CD4-positive, alpha-beta T cell treated with Interleukin-4 for 4 hours (primary cell): ENCODE data around the gene UBE2G1.
A peak's percentile ranks its signal among the peaks of the same experiment; 100 is the strongest.
"Not testable (repeated sequence)": the region's sequence is repeated elsewhere in the genome, so short reads cannot be mapped to it uniquely, and the experiment has no call there.

Experiments
- DNase-seq: peaks from one replicate; pipeline ENCODE4 v3.0.0-alpha.2; 2020

UBE2G1 gene

DNA sequence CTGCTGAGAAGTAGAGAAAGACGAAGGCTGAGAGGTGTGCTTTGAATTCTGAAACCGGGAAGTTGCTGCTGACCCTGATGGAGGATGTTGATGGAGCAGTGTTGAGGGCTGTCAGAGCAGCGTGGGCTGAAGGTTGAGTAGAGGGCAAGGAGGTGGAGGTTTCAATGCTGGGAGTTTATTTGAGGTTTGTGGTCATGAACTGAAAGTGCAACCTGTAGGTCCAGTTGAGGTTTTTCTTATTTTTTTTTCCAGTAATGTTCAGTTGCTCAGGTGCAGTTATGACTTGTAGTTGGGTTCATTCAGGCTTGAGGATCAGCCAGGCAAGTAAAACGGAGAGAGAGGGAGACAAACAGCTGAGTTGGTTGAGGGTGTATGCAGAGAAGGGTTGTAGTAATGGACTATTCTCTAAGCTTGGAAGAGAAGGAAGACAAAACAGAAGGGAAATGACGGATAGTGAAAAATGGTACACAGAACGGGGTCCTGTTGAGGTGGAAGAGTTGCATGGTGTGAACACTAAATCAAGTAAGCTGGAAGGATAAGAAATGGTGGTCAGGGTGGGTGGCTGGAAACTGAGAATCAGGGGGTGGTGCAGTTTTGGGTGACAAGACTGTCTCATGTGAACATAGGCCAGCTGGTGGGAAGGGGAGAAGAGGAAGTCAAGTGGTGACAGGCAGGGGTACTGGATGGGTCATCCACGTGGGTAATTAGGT is 8.7 kb upstream of the UBE2G1 start:
- DNase-seq: peak; percentile 35

DNA sequence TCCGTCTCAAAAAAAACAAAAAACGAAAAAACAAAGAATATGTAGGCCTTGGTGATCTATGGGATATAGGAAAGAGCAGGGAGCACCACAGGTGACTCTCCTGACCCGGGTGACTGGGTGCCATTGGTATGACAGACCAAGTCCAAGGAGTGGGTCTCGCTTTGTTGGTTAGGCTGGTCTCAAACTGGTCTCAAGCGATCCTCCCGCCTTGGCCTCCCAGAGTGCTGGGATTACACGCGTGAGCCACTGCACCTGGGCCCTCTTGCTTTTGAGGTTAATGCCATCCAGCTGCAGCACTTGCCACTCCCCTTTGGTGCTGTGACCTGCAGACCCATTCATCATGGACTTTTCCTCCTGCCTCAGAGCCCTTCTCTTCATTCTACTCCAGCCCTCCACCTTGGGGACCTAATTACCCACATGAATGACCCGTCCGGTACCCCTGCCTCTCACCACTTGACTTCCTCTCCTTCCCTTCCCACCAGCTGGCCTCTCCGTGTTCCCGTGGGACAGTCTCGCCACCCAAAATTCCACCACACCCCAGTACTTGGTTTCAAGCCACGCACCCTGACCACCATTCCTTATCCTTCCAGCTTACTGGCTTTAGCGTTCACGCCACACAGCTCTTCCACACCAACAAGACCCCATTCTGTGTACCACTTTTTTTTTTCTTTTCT is 3.2 kb upstream of the UBE2G1 start:
- no peak for DNase-seq

DNA sequence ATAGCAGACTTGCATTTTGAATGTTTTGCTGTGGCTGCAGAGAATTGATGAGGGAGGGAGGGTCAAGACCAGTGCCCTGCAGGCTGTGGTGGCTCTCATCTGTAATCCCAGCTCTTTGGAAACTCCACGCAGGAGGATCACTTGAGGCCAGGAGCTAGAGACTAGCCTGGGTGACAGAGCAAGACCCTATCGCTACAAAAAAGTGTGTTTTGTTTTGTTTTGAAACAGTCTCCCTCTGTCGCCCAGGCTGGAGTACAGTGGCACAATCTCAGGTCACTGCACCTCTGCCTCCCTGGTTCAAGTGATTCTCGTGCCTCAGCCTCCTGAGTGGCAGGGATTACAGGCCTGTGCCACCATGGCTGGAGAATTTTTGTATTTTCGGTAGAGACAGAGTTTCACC is 1.9 kb upstream of the UBE2G1 start:
- no peak for DNase-seq

- DNase-seq: not testable (repeated sequence)
Observed at GRCh38 chr17:4367177-4367576, 702 bp upstream of the UBE2G1 start.

GRCh38 chr17:4365628-4366326 is 698 bp downstream of the UBE2G1 start:
- DNase-seq: no peak

DNA sequence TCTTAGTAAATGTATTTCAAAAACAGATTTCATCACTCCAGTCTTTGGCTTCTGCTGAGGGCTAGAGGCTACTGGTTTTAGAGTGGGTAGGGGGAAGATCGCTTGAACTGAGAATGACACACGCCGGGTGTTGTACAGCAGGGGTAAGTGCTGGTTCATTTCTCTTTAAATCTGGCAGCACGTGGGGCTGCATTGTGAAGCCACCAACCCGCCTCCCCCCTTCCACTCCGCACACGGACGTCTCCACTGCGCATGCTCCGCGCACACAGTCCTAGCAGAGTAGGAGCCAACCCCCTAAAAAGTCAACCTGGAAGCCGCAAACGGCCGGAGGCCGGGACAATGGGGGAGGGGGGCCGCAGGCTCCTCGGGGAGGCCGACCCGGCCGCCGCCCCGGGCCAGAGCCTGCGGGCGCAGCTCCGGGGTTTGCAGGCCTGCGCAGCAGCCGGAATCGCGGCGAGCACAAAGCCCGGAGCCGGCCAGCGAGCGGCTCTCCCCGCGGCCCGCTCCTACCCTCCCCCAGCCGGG is 1.3 kb downstream of the UBE2G1 start:
- peak; percentile 94 for DNase-seq

GRCh38 chr17:4364622-4365041 is 1.8 kb downstream of the UBE2G1 start:
- DNase-seq: no peak

GRCh38 chr17:4362141-4362540 is 4.3 kb downstream of the UBE2G1 start:
- DNase-seq: no peak

DNA sequence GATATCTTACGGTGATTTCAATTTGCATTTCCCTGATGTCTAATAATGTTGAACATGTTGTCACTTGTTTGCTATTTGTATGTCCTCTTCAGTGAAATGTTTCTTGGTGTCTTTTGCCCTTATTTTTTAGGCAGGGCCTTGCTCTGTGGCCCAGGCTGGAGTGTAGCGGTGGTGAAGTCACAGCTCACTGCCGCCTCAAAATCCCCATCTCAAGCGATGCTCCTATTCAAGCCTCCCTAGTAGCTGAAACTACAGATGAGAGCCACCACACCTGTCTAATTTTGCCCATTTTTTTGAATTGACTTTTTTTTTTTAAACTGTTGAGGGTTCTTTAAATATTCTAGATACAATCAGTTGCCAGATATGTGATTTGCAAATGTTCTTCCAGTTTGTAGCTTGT is 8.3 kb downstream of the UBE2G1 start:
- DNase-seq: no peak

DNA sequence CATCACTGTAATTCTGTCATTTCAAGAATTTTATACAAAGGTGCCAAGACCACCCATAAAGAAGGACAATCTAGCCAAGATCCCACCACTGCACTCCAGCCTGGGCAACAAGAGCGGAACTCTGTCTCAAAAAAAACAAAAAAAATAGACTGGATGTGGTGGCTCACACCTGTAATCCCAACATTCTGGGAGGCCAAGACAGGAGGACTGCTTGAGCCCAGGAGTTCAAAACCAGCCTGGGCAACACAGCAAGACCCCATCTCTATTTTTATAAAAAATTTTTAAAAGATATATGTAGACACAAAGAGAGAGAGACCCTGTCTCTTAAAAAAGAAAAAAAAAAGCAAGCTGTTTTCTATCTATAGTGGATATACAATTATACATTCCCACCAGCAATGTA is 8.8 kb downstream of the UBE2G1 start:
- DNase-seq: no peak

DNA sequence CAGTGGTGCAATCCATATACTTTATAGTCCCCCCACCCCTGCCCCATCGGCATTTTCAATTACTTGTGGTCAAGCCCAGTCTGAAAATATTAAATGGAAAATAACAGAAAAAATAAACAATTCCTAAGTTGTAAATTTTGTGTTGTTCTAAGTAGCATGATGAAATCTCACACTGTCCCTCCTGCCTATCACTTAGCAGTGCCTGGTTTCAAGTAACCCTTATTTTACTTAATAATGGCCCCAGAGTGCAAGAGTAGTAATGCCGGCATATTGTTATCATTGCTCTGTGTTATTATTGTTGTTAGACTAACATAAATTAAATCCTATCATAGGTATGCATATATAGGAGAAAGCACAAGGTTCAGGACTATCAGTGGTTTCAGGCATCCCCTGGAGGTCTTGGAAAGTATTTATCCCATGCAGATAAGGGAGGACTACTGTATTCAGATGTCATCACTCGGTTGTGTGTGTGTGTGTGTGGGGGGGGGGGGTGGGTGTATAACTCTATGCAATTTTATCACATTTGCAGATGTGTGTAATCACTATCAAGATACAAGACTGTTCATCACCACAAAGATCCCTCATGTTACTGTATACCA is 9.3 kb downstream of the UBE2G1 start:
- DNase-seq: no peak

GRCh38 chr17:4354862-4355514 is 11.5 kb downstream of the UBE2G1 start:
- DNase-seq: no peak

GRCh38 chr17:4354206-4354605 is 12.3 kb downstream of the UBE2G1 start:
- no peak for DNase-seq

DNA sequence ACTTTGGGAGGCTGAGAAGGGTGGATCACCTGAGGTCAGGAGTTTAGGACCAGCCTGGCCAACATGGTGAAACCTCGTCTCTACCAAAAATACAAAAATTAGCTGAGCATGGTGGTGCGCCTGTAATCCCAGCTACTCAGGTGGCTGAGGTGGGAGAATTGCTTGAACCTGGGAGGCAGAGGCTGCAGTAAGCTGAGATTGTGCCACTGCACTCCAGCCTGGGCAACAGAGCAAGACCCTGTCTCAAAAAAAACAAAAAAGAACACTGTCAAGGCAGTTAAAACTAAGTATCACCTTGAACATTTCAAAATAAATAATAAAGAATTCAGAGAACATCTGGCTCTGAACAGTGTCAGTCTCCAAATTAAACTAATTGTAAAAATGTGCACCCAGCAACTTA is 16.3 kb downstream of the UBE2G1 start:
- not testable (repeated sequence) for DNase-seq

GRCh38 chr17:4345581-4346252 is 20.8 kb downstream of the UBE2G1 start:
- DNase-seq: no peak

- no peak for DNase-seq
Observed at GRCh38 chr17:4344926-4345325, 21.5 kb downstream of the UBE2G1 start.

DNA sequence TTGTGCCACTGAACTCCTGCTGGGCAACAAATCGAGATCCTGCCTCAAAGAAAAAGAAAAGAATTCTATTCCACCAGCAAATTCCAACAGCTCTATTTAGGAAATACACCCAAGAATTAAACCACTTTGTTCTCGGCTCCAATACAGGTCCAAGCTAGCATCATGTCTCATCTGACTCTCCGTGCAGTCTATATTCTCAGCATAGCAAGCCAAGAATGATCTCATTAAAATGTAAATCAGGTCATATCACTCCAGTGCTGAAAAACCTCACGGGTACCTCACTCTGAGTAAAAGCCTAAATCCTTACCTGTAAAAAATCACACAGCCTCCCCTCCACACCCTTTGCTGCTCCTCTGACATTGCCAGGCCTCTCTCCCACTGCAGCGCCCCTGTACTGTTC is 23.9 kb downstream of the UBE2G1 start:
- no peak for DNase-seq

DNA sequence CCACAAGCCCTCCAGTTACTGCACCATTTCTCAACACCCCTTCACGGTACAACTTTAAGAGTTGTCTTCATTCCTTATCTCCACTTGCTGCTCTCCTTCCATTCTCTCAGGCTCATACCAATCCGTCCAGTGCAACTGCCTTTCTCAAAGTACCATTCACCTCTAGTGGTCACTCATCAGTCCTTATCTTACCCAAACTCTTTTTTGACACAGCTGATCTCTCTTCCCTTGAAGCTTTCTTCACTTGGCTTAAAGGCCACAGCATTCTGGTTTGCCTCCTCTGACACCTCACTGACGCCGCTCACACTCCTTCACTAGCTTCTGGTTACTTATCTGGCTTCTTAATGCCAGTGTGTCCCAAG is 24.9 kb downstream of the UBE2G1 start:
- DNase-seq: no peak

GRCh38 chr17:4340914-4341615 is 25.4 kb downstream of the UBE2G1 start:
- no peak for DNase-seq

GRCh38 chr17:4334776-4335584 is 31.5 kb downstream of the UBE2G1 start:
- DNase-seq: peak; percentile 39

DNA sequence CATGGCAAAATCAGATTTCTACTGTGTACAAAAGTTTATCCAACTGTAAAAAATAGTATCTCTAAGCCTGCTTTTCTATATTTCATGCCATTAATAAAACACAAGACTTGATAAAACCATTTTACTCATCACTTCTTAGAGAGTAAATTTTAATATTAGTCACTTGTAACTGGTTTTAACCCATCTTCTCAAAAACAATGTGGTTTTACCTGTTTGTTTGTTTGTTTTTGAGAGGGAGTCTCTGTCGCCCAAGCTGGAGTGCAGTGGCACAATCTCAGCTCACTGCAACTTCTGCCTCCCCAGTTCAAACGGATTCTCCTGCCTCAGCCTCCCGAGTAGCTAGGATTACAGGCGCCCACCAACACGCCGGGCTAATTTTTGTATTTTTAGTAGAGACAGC is 32.1 kb downstream of the UBE2G1 start:
- no peak for DNase-seq
